Chondrocyte (in vitro differentiated cells): Measurements from ENCODE around the gene UPB1. TPM values are rescaled to one million over a fixed set of nuclear protein-coding genes. Genes with fewer than 3 reads are reported as not detected.

Source experiments
- DNase-seq: peaks from one replicate; pipeline ENCODE4 v3.0.0; 2021; ENCODE audit warnings: mixed read lengths, low spot score
- H3K27ac Mint-ChIP-seq: one replicate; pipeline ENCODE4 v1.8.0; 2021; ENCODE audit warnings: mild to moderate bottlenecking, moderate library complexity, mixed read lengths; ENCODE audit not compliant: unreplicated experiment
- H3K27me3 Mint-ChIP-seq: 2 replicates; pipeline ENCODE4 v1.8.0; 2021; ENCODE audit warnings: low read depth, mixed read lengths
- H3K36me3 Mint-ChIP-seq: 2 replicates; pipeline ENCODE4 v1.8.0; 2021; ENCODE audit warnings: low read depth, mixed read lengths
- H3K4me1 Mint-ChIP-seq: 2 replicates; pipeline ENCODE4 v1.8.0; 2021; ENCODE audit warnings: low read depth, mild to moderate bottlenecking, mixed read lengths
- H3K4me3 Mint-ChIP-seq: one replicate; pipeline ENCODE4 v1.8.0; 2021; ENCODE audit warnings: mild to moderate bottlenecking, moderate library complexity, mixed read lengths; ENCODE audit not compliant: unreplicated experiment
- H3K9me3 Mint-ChIP-seq: 2 replicates; pipeline ENCODE4 v1.8.0; 2021; ENCODE audit warnings: low read depth, mixed read lengths
- CTCF ChIP-seq: fragments of 200-600 bp; sonication (generic); IDR thresholded peaks from 2 replicates; pipeline ENCODE4 v1.5.0; 2021; ENCODE audit warnings: antibody characterized with exemption, mild to moderate bottlenecking, moderate library complexity
- total RNA-seq: library from RNA; stranded (reverse); gene quantifications from 3 replicates; pipeline ENCODE4 v1.2.1, GENCODE V29; 2021

UPB1 gene
- total RNA-seq, 1 donor from 2014 or later = 0.15 TPM

- no peaks in the 10 kb centered on the region for H3K27me3 Mint-ChIP-seq
- no peaks in the 10 kb centered on the region for H3K36me3 Mint-ChIP-seq
- H3K4me3 Mint-ChIP-seq = no peak overlapping the region
- no peak overlapping the region for H3K27ac Mint-ChIP-seq
- H3K9me3 Mint-ChIP-seq = no peaks in the 10 kb centered on the region
- no peak for TF ChIP-seq CTCF
- peaks cover 33% of the 10 kb centered on the region for H3K4me1 Mint-ChIP-seq
- no peak for DNase-seq
Measured at GRCh38 chr22:24514241-24515026, 19.3 kb downstream of the UPB1 start.

GRCh38 chr22:24515027-24515338 lies 19.9 kb downstream of the UPB1 start:
- no peak for TF ChIP-seq CTCF
- H3K27me3 Mint-ChIP-seq = no peaks in the 10 kb centered on the region
- H3K27ac Mint-ChIP-seq = no peak overlapping the region
- no peak overlapping the region for H3K4me3 Mint-ChIP-seq
- peaks cover 33% of the 10 kb centered on the region for H3K4me1 Mint-ChIP-seq
- no peaks in the 10 kb centered on the region for H3K9me3 Mint-ChIP-seq
- H3K36me3 Mint-ChIP-seq = no peaks in the 10 kb centered on the region
- no peak for DNase-seq

- Mint-ChIP-seq H3K4me1 (peaks cover 22% of the 10 kb centered on the region), H3K9me3 (no peaks in the 10 kb centered on the region), H3K27me3 (no peaks in the 10 kb centered on the region), H3K36me3 (no peaks in the 10 kb centered on the region), H3K4me3 (peak overlapping the region; percentile 28), H3K27ac (peak overlapping the region; percentile 89)
- TF ChIP-seq CTCF = peak; percentile 51
- DNase-seq = no peak
Measured at GRCh38 chr22:24516301-24516737, 21.2 kb downstream of the UPB1 start.

GRCh38 chr22:24517446-24517845 lies 22.3 kb downstream of the UPB1 start:
- Mint-ChIP-seq H3K4me3 (no peak overlapping the region), H3K9me3 (no peaks in the 10 kb centered on the region), H3K27ac (no peak overlapping the region), H3K27me3 (no peaks in the 10 kb centered on the region), H3K36me3 (no peaks in the 10 kb centered on the region), H3K4me1 (peaks cover 20% of the 10 kb centered on the region)
- TF ChIP-seq CTCF = no peak
- DNase-seq = no peak

DNA sequence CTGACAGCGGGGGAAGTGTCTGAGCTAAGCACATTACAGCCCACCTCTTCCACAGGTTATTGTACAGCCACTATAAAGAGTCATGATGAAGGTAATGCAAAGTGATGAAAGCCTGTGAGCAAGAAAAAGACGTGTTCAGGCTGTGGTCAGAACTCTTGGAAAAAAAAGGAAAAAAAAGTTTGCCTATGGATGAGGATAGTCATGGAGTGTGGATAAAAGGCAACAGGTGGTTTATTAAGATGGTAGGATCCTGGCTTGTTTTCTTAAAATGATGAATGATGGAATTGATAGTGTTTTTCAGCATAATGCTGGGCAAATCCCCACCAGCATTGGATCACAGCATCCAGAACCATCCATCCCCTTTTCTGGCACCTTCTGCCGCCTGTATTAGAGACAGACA lies 23.1 kb downstream of the UPB1 start:
- H3K4me3 Mint-ChIP-seq = no peak overlapping the region
- no peak for TF ChIP-seq CTCF
- DNase-seq = no peak
- peaks cover 20% of the 10 kb centered on the region for H3K4me1 Mint-ChIP-seq
- H3K36me3 Mint-ChIP-seq = no peaks in the 10 kb centered on the region
- H3K27ac Mint-ChIP-seq = no peak overlapping the region
- H3K27me3 Mint-ChIP-seq = no peaks in the 10 kb centered on the region
- no peaks in the 10 kb centered on the region for H3K9me3 Mint-ChIP-seq
